GM18520 (cell line): Measurements from ENCODE around the gene FAM204A.

Experiments used
- ATAC-seq: cut with Tn5 transposase; IDR thresholded peaks from one replicate; pipeline ENCODE4 v1.9.1; 2021; ENCODE audit not compliant: unreplicated experiment

The FAM204A gene

GRCh38 chr10:118286051-118286838, 55.9 kb downstream of the FAM204A start:
- ATAC-seq, result no peak

DNA sequence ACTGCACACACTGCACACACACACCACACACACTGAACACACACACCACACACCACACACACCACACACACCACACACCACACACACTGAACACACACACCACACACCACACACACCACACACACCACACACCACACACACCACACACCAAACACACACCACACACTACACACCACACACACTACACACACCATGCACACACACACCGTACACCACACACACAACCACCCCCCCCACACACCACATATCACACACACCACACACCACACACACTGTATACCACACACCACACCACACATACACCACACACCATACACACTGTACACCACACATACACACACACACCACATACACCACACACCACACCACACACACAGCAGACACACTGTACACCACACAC, 59.5 kb downstream of the FAM204A start:
- no peak for ATAC-seq

- ATAC-seq, result no peak
Measured at GRCh38 chr10:118278649-118279048, 63.5 kb downstream of the FAM204A start.

DNA sequence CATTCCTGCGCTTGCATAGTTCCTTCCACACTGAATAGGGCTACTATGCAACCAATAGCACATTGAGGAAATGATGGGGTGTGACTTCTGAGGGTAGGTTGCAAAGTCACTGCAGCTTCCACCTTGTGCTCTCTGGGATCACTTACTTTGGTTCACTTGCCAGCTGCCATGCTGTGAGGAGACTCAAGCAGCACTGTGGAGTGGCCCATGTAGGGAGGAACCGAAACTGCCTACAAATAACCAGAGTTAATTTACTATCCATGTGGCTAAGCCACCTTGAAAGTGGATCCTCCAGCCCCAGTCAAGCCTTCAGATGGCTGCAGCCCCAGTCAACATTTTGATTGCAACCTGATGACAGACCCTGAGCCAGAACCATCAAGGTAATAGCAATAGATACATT, 64.3 kb downstream of the FAM204A start:
- ATAC-seq, result no peak

GRCh38 chr10:118276727-118277126, 65.4 kb downstream of the FAM204A start:
- no peak for ATAC-seq

DNA sequence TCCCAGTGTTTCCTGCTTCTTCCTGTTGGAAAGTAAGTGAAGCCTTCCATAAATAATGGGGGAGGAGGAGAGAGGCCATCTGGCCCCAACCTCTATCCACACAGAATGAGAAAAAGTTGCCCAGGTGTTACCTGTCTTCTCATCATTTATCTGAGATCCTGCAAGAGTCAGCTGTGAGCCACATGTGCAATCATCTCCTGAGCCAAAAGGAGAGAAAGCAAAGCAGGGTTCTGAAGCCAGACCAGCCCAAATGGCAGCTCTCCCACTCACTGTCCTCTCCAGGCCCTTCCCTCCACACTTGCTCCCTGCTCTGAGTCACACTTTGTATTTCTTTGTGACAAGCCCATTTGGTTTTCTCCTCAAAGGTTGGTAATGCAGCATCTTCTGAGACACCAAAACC, 65.9 kb downstream of the FAM204A start:
- ATAC-seq, result no peak

DNA sequence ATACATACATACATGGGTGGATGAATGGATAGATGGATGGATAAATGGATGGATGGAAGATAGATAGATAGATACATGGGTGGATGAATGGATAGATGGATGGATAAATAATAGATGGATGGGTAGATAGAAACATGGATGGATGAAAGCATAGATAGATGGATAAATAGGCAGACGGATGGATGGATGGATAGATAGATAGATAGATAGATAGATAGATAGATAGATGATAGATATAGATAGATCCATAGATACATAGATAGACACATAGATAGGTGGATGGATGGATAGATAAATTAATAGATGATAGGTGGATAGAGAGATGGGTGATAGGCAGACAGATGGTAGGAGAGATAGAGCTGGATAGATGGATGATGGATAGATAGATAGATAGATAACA, 68.5 kb downstream of the FAM204A start:
- ATAC-seq, result no peak

DNA sequence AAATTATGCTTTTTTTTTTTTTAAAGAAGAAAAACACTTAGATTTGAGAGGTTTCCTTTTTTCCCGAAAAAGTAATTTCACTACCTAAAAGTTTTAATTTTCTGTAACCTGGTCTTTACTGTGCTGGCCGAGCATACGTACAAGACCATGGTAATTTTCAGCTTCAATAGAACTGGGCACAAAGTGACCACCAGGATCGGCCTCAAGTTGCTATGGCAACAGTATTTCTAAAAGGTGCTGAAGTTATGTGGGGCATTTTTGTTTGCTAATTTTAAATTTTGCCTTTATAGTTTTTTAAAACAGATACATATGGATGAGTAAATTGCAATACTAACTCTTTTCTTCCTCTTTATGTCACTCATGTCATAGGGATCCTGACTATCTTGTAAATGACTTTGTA, 69.4 kb downstream of the FAM204A start:
- no peak for ATAC-seq

DNA sequence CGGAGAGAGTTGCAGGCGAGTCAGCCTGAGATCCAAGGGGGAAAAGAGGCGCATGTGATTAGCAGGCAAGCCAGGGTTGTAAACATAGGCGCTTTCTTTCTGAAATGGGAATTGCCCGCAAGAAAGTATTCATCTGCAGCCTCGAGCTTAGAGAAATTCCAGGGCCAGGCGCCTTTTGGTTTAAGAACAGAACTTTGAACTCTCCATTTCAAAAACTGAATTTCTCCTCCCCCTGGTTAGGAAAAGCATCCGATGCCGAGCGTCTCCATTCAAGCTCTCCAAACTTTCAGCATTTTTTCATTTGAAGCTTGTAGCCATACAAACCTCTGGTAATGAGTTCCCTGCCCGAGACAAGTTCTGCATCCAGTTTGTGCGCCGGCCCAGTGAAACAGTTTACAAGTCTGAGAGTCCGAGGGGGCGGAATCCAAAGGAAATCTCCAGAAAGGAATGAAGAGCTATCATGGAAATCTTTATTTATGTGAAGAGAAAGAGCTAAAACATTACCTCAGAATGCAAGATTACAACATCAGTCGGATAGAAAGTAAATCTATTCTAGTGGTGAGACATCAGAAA, 69.9 kb downstream of the FAM204A start:
- ATAC-seq, result no peak

GRCh38 chr10:118271671-118272070, 70.5 kb downstream of the FAM204A start:
- no peak for ATAC-seq

DNA sequence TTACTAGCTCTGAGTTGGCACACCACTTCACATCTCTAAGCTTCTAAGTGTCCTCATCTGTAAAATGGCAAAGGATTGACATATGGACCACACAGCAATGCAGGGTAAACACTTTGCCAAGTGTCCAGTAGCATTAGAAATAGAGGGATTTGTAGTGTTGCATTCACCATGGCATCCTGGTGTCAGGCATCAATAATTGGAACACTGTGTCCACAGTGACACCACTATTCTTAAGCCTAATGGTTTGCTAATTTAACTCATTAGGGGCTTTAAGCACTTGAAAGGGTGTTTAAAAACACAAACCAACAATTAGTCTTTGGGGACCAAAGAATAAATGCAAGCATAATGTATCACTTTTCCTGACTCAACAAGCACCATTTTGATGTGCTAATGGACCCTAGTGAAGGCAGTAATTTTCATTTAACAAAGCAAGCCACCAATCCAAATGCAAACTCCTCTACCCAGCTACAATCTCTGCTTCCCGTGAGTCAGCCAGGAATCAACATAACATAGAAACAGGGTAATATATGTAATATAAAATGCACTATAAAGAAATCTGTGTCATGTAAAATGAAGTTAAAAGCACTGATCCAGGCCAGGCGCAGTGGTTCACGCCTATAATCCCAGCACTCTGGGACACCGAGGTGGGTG, 75.9 kb downstream of the FAM204A start:
- ATAC-seq, result no peak

DNA sequence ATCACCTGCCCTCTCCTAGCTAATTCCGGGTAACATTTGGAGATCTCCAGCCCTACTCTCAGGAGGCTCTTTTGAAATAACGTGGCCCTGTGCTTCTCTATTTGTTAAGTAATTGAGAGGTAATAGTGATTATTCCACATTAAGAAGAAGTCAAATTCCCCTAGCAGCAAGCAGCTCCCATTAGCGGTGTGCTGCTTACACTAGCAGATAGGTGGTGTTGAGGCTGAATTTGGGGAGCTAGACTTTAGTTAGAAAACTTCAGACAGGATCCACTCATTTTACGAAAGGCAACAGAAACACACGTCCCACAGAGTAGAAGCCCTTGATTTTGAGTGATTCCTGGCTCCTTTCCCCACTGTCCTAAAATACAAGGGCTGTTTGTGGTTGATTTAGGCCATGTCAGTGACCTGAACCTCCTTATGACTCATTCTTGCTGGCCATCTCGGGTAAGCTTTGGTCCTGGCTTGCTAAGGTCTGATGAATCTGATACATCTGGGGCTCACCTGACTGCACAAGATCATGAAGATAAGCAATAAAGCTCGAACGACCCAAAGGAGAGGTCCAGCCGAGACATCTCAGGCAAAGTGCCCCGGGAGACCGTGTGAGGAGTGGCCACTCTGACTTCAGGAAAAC, 77.2 kb downstream of the FAM204A start:
- ATAC-seq, result no peak

GRCh38 chr10:118264252-118264651, 77.9 kb downstream of the FAM204A start:
- no peak for ATAC-seq

DNA sequence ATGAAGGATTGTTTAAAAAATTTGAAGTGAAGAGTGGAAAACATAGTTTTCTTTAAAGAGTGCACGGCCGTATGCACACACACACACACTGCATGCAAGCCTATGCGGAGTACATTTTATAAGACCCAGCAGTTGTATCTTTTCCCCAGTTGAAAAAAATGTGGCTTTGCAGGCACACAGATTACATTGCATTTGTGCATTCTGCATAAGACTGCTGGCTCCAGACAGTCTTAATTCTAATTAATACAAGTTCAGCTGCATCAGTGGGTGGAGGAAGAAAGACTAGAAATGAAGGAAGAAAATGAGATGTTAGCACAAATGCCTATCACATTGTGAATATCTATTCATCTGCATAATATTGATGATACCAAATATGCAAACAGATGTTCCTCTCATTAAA, 79.6 kb downstream of the FAM204A start:
- ATAC-seq, result no peak

DNA sequence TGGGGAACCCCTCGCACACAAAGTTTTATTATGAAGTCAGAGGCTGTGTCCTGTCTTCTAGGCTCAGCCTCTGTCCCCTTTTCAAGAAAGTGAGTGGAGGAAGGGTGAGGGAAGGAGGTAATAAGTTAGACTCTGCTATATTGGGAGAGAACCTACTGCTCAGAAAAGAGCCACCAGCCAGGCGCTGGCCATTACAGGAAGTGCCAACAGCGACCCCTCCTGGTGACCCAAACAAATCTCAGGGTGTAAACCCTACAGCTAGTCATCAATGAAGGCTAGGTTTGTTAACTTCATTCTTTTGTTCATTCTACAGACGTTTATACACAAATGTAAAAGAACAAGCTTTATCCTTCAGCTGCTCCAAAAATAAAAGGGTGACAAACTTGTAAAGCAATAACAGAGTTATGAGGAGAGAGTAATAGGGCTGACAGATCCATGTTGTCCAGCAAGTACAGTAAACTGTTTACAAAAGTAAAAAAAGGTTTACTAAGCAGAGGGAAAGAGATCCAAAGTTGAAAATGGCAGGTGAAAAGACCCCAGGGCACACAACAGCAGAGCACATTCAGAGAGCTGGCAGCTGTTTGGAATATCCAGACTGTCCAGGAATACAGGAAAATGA, 82.7 kb downstream of the FAM204A start:
- ATAC-seq, result no peak

GRCh38 chr10:118258285-118258684, 83.8 kb downstream of the FAM204A start:
- ATAC-seq, result no peak

- ATAC-seq, result no peak
Measured at GRCh38 chr10:118256825-118257570, 85.1 kb downstream of the FAM204A start.

DNA sequence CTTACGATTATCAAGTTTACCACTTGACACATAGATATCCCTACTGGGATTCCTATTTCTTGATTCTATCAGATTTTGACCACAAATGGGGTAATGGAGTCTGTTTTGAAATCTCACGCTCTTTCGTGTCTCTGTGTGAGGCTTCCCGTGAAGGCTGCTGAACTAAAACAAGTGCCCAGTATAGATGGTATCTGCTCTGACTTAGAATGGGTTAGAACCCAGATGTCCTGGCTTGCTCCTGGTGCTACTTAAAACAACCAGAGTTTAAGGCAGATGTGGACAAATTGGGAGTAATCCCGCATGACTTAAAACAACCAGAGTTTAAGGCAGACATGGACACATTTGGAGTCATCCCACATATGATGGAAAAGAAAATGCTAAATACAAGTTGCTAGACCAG, 85.9 kb downstream of the FAM204A start:
- no peak for ATAC-seq

DNA sequence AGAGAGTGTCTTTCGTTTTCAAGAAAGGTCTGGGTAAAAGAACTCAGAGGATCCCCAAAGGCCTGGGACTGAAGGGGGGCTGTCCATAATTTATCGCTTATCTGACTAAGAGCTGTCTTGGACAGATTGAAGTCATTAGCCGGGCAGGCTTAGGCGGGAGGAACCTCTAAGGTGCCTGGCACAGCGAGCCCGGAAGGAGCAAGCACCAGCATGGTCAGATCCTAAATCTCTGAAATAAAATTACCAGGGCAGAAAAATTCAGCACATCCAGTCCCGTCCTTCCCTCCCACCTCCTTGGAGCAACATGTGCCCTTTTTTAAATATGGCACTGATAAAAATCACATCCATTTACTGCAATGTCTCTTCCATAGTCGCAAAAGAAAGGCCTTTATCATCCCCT, 86.8 kb downstream of the FAM204A start:
- no peak for ATAC-seq

DNA sequence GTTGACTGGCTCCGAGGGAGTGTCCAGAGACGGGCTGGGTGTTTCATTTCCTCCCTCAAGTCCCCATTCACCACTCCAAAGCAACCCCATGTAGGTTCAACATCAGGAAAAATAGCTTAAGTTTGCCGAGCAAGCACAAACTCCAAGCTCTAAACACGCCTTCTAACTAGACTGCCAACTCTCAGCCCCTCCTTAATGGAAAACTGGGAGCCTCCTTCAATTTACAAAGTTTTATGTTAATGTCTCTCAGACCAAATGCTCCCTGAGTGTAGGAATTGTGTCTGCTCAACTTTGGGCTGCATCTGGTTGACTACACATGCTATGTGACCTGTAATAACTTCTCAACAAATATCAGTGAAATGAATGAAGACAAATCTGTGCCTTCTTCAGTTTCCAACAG, 87.5 kb downstream of the FAM204A start:
- no peak for ATAC-seq

DNA sequence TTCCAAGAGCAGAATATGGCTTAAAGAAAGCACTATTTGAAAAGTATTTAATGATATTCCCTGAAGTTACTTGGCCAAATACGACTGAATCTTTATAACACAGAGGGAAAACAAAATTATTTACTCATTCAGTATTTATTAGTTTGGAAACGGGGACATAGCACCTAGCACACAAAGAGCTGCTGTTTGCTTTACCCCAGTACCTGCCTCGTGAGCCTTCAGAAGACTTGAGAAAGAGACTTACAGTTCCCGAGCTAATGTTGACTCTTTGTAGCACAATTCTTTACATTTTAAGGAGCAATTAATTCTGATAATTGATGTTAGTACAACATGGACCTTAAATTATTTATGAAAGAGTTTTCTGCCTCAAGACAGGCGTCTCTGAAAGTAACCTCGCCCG, 88.7 kb downstream of the FAM204A start:
- no peak for ATAC-seq
